GM12875 (cell line): Measurements from ENCODE around the gene AP3D1.

ENCODE experiments used
- H3K4me3 ChIP-seq: one replicate; pipeline ENCODE4 v1.5.1; 2011; ENCODE audit warnings: low read depth, low read length, control low read depth
- CTCF ChIP-seq: IDR thresholded peaks from 2 replicates; pipeline ENCODE4 v1.5.1; 2011; ENCODE audit warnings: low read depth, mild to moderate bottlenecking, control low read depth, inconsistent platforms, low read length, moderate library complexity, borderline replicate concordance; ENCODE audit not compliant: insufficient read depth

The AP3D1 gene

GRCh38 chr19:2122982-2123381 lies 28.4 kb downstream of the AP3D1 start:
- TF ChIP-seq CTCF, result no peak
- no peak overlapping the region for H3K4me3 ChIP-seq

GRCh38 chr19:2122251-2122650 lies 29.1 kb downstream of the AP3D1 start:
- H3K4me3 ChIP-seq, result no peak overlapping the region
- TF ChIP-seq CTCF, result no peak

- no peak for TF ChIP-seq CTCF
These were observed 29.8 kb downstream of the AP3D1 start for GRCh38 chr19:2121416-2122051.

GRCh38 chr19:2120821-2121220 lies 30.5 kb downstream of the AP3D1 start:
- no peak for TF ChIP-seq CTCF
- H3K4me3 ChIP-seq, result no peak overlapping the region

More at GRCh38 chr19:2121416-2122051, 29.8 kb downstream of the AP3D1 start:
- no peak overlapping the region for H3K4me3 ChIP-seq

GRCh38 chr19:2119921-2120785 lies 31.2 kb downstream of the AP3D1 start:
- no peak for TF ChIP-seq CTCF
- no peak overlapping the region for H3K4me3 ChIP-seq

- no peak overlapping the region for H3K4me3 ChIP-seq
- no peak for TF ChIP-seq CTCF
These were observed 32.9 kb downstream of the AP3D1 start for GRCh38 chr19:2118438-2118837.

GRCh38 chr19:2117215-2117960 lies 34.0 kb downstream of the AP3D1 start:
- no peak for TF ChIP-seq CTCF
- no peak overlapping the region for H3K4me3 ChIP-seq
